Mammary epithelial cell (primary cell): ENCODE measurements around the gene MYO10.

ENCODE experiments used
- CTCF ChIP-seq, 2 donors: IDR thresholded peaks in 1 of 2; conservative IDR thresholded peaks in 1 of 2; 2 replicates each; pipeline ENCODE4 v1.5.1; 2011 to 2012; ENCODE audit warnings: inconsistent platforms in 2 of 2, low read length in 2 of 2, mild to moderate bottlenecking in 2 of 2, control low read depth in 1 of 2, low read depth in 1 of 2; ENCODE audit not compliant: insufficient read depth in 1 of 2; ENCODE audit errors: extremely low read depth in 1 of 2
- EZH2 ChIP-seq: IDR thresholded peaks from 2 replicates; pipeline ENCODE4 v1.6.1; 2012; ENCODE audit warnings: low read length, inconsistent platforms, borderline replicate concordance

GRCh38 chr5:16732356-16732755 lies 203.7 kb downstream of the MYO10 start:
- TF ChIP-seq CTCF (conservative IDR thresholded peaks at IDR 0.05 in 1 of 2, IDR thresholded peaks at IDR 0.05 in 1 of 2; ENCODE audit: extremely low read depth in 1 of 2, insufficient read depth in 1 of 2, low read depth in 1 of 2, low read length in 2 of 2) (no peak), EZH2 (no peak)
